HEK293 (cell line): ENCODE results near the gene CD93.

Source experiments
- CTCF ChIA-PET: fragments of 350-600 bp; formaldehyde crosslinking; extraction: SDS; loops from one replicate; lab custom pipeline; 2021; ENCODE audit warnings: antibody characterized with exemption; lab: Yijun Ruan, JAX
- POLR2A ChIA-PET: fragments of 300-600 bp; formaldehyde crosslinking; extraction: SDS; loops from one replicate; lab custom pipeline; 2020; ENCODE audit warnings: antibody characterized with exemption, inconsistent platforms; lab: Yijun Ruan, JAX
- H3K27ac ChIP-seq: fragments of 200-500 bp; sonication (Bioruptor generic); 2 replicates; pipeline ENCODE4 v1.5.1; 2014; ENCODE audit warnings: low read depth, low read length, control low read depth, inconsistent platforms; ENCODE audit errors: extremely low read depth
- H3K36me3 ChIP-seq, 2 experiments: fragments of 200-500 bp in 1 of 2; sonication (Bioruptor generic) in 1 of 2; 1 replicate in 1 of 2; 2 replicates in 1 of 2; pipeline ENCODE4 v1.5.1; 2014 to 2017; ENCODE audit warnings: inconsistent platforms in 2 of 2, low read length in 2 of 2; ENCODE audit not compliant: control insufficient read depth in 2 of 2, insufficient read depth in 1 of 2
- H3K4me1 ChIP-seq: fragments of 200-500 bp; sonication (Bioruptor generic); 2 replicates; pipeline ENCODE4 v1.5.1; 2014; ENCODE audit warnings: mild to moderate bottlenecking, low read length, inconsistent platforms; ENCODE audit not compliant: control insufficient read depth, insufficient read depth
- H3K4me3 ChIP-seq: 2 replicates; pipeline ENCODE4 v1.5.1; 2011; ENCODE audit warnings: low read depth, mild to moderate bottlenecking, control low read depth, low read length, moderate library complexity
- H3K9me3 ChIP-seq: fragments of 200-500 bp; sonication (Bioruptor generic); 2 replicates; pipeline ENCODE4 v1.5.1; 2014; ENCODE audit warnings: low read depth, low read length, inconsistent platforms; ENCODE audit not compliant: control insufficient read depth, insufficient read depth
- FEZF1 ChIP-seq: fragments of 450-650 bp; formaldehyde crosslinking; IDR thresholded peaks from 2 replicates; pipeline ENCODE4 v1.5.1; 2016; ENCODE audit warnings: missing biosample characterization, missing genetic modification characterization
- GLIS1 ChIP-seq: fragments of 450-650 bp; formaldehyde crosslinking; IDR thresholded peaks from 2 replicates; pipeline ENCODE4 v1.5.1; 2016; ENCODE audit warnings: missing biosample characterization, missing genetic modification characterization
- KLF16 ChIP-seq: fragments of 450-650 bp; formaldehyde crosslinking; IDR thresholded peaks from 2 replicates; pipeline ENCODE4 v1.5.1; 2017; ENCODE audit warnings: missing biosample characterization, missing genetic modification characterization
- KLF8 ChIP-seq: fragments of 450-650 bp; formaldehyde crosslinking; IDR thresholded peaks from 2 replicates; pipeline ENCODE4 v1.5.1; 2016; ENCODE audit warnings: missing biosample characterization, missing genetic modification characterization
- MYNN ChIP-seq: fragments of 450-650 bp; formaldehyde crosslinking; IDR thresholded peaks from 2 replicates; pipeline ENCODE4 v1.5.1; 2016; ENCODE audit warnings: missing biosample characterization, missing genetic modification characterization, borderline replicate concordance
- ZBTB20 ChIP-seq: fragments of 450-650 bp; formaldehyde crosslinking; IDR thresholded peaks from 2 replicates; pipeline ENCODE4 v1.5.1; 2016; ENCODE audit warnings: missing biosample characterization, missing genetic modification characterization
- ZBTB48 ChIP-seq: fragments of 450-650 bp; formaldehyde crosslinking; IDR thresholded peaks from 2 replicates; pipeline ENCODE4 v1.5.1; 2016; ENCODE audit warnings: missing biosample characterization, missing genetic modification characterization
- ZFHX2 ChIP-seq: fragments of 450-650 bp; formaldehyde crosslinking; conservative IDR thresholded peaks from 2 replicates; pipeline ENCODE4 v1.5.1; 2016; ENCODE audit warnings: missing biosample characterization, missing genetic modification characterization
- ZFP37 ChIP-seq: fragments of 450-650 bp; formaldehyde crosslinking; IDR thresholded peaks from 2 replicates; pipeline ENCODE4 v1.5.1; 2016; ENCODE audit warnings: missing biosample characterization, missing genetic modification characterization
- ZNF341 ChIP-seq: fragments of 450-650 bp; formaldehyde crosslinking; IDR thresholded peaks from 2 replicates; pipeline ENCODE4; 2016; ENCODE audit warnings: low read depth, missing biosample characterization, missing genetic modification characterization
- ZNF416 ChIP-seq: fragments of 450-650 bp; formaldehyde crosslinking; IDR thresholded peaks from 2 replicates; pipeline ENCODE4 v1.5.1; 2016; ENCODE audit warnings: missing biosample characterization, missing genetic modification characterization
- ZNF549 ChIP-seq: fragments of 450-650 bp; IDR thresholded peaks from 2 replicates; pipeline ENCODE4 v1.5.1; 2018; ENCODE audit warnings: missing biosample characterization, missing genetic modification characterization, mild to moderate bottlenecking, inconsistent platforms, moderate library complexity
- ZNF560 ChIP-seq: fragments of 450-650 bp; formaldehyde crosslinking; IDR thresholded peaks from 2 replicates; pipeline ENCODE4 v1.5.1; 2017; ENCODE audit warnings: missing biosample characterization, missing genetic modification characterization, borderline replicate concordance
- ZNF585B ChIP-seq: fragments of 450-650 bp; formaldehyde crosslinking; IDR thresholded peaks from 2 replicates; pipeline ENCODE4 v1.5.1; 2016; ENCODE audit warnings: missing biosample characterization, missing genetic modification characterization
- ZNF660 ChIP-seq: fragments of 450-650 bp; IDR thresholded peaks from 2 replicates; pipeline ENCODE4 v1.5.1; 2018; ENCODE audit warnings: missing biosample characterization, mild to moderate bottlenecking, missing genetic modification characterization
- ZNF843 ChIP-seq: fragments of 450-650 bp; formaldehyde crosslinking; IDR thresholded peaks from 2 replicates; pipeline ENCODE4 v1.5.1; 2016; ENCODE audit warnings: missing biosample characterization, missing genetic modification characterization
- ZSCAN30 ChIP-seq: fragments of 450-650 bp; IDR thresholded peaks from 2 replicates; pipeline ENCODE4 v1.5.1; 2018; ENCODE audit warnings: missing biosample characterization, mild to moderate bottlenecking, missing genetic modification characterization, moderate library complexity
- TF ChIP-seq, protein P1 (sequence below): fragments of 450-650 bp; formaldehyde crosslinking; IDR thresholded peaks from 2 replicates; pipeline ENCODE4 v1.5.1; 2016; ENCODE audit warnings: missing biosample characterization, missing genetic modification characterization, borderline replicate concordance
- TF ChIP-seq, protein P2 (sequence below): fragments of 450-650 bp; formaldehyde crosslinking; IDR thresholded peaks from 2 replicates; pipeline ENCODE4 v1.5.1; 2016; ENCODE audit warnings: missing biosample characterization, missing genetic modification characterization
- TF ChIP-seq, protein P3 (sequence below): fragments of 450-650 bp; formaldehyde crosslinking; IDR thresholded peaks from 2 replicates; pipeline ENCODE4 v1.5.1; 2017; ENCODE audit warnings: missing biosample characterization, mild to moderate bottlenecking, missing genetic modification characterization, moderate library complexity
- TF ChIP-seq, protein P4 (sequence below): fragments of 450-650 bp; formaldehyde crosslinking; optimal IDR thresholded peaks from 2 replicates; pipeline ENCODE3; 2016; ENCODE audit warnings: missing biosample characterization, mild to moderate bottlenecking, missing genetic modification characterization
- TF ChIP-seq, protein P5 (sequence below): fragments of 450-650 bp; formaldehyde crosslinking; IDR thresholded peaks from 2 replicates; pipeline ENCODE4 v1.5.1; 2016; ENCODE audit warnings: missing biosample characterization, missing genetic modification characterization
- TF ChIP-seq, protein P6 (sequence below): fragments of 450-650 bp; formaldehyde crosslinking; conservative IDR thresholded peaks from 2 replicates; pipeline ENCODE4 v1.5.1; 2016; ENCODE audit warnings: low read depth, missing biosample characterization, missing genetic modification characterization

Gene CD93

DNA sequence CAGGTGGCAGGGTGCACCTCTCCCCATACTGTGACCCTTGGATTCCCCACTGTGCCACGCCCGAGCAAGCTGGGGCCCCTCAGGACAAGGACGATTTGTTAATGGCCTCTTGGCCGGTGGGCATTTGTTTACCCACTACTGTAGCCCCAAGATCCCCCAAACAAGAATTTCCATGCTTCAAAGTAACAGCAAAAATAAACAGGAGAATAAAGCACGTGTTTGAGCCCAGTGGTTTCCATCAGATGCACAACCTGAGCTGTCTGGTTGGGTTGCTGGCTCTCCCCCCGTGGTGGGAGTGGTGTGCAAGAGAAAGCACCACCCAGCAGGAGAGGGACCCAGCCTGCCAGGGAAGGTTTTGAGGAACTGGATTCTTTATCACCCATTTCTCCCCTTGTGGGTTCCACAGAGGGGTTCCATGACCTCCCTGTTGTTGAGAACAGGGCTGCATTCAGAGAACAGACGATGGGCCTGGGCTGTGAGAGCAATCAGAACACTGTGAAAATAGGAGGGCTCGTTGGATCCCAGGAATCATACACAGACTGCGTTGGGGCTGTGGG lies 4.8 kb downstream of the CD93 start (continued):
- TF ChIP-seq MYNN (tag by site-specific recombination) = no peak
- TF ChIP-seq, protein P1, sequence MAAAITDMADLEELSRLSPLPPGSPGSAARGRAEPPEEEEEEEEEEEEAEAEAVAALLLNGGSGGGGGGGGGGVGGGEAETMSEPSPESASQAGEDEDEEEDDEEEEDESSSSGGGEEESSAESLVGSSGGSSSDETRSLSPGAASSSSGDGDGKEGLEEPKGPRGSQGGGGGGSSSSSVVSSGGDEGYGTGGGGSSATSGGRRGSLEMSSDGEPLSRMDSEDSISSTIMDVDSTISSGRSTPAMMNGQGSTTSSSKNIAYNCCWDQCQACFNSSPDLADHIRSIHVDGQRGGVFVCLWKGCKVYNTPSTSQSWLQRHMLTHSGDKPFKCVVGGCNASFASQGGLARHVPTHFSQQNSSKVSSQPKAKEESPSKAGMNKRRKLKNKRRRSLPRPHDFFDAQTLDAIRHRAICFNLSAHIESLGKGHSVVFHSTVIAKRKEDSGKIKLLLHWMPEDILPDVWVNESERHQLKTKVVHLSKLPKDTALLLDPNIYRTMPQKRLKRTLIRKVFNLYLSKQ (tag by site-specific recombination) = no peak
- TF ChIP-seq, protein P2, sequence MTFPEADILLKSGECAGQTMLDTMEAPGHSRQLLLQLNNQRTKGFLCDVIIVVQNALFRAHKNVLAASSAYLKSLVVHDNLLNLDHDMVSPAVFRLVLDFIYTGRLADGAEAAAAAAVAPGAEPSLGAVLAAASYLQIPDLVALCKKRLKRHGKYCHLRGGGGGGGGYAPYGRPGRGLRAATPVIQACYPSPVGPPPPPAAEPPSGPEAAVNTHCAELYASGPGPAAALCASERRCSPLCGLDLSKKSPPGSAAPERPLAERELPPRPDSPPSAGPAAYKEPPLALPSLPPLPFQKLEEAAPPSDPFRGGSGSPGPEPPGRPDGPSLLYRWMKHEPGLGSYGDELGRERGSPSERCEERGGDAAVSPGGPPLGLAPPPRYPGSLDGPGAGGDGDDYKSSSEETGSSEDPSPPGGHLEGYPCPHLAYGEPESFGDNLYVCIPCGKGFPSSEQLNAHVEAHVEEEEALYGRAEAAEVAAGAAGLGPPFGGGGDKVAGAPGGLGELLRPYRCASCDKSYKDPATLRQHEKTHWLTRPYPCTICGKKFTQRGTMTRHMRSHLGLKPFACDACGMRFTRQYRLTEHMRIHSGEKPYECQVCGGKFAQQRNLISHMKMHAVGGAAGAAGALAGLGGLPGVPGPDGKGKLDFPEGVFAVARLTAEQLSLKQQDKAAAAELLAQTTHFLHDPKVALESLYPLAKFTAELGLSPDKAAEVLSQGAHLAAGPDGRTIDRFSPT = no peak
- no peak for TF ChIP-seq FEZF1 (tag by site-specific recombination)

DNA sequence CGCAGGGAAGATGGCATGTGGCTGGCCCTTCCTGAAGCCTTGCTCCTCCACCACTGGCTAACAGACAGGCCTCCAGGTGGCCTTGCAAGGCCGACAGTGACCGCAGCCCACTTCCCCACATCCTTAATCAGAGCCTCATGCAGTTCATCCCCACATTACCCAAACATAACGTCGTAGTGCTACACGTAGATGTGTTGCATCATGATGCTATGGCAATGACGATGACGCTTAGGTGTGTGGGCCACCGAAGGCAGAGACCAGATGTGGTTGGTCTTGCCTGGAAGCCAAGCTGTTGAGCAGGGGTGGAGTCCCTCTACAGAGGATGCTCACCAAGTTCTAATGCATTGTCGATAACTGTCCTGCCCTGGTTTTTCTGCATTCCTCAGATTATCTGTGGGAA lies 5.6 kb downstream of the CD93 start:
- H3K27ac ChIP-seq = no peak overlapping the region
- no peak for TF ChIP-seq KLF16 (tag by site-specific recombination)
- TF ChIP-seq ZSCAN30 (tag by site-specific recombination) = no peak
- TF ChIP-seq, protein P3, sequence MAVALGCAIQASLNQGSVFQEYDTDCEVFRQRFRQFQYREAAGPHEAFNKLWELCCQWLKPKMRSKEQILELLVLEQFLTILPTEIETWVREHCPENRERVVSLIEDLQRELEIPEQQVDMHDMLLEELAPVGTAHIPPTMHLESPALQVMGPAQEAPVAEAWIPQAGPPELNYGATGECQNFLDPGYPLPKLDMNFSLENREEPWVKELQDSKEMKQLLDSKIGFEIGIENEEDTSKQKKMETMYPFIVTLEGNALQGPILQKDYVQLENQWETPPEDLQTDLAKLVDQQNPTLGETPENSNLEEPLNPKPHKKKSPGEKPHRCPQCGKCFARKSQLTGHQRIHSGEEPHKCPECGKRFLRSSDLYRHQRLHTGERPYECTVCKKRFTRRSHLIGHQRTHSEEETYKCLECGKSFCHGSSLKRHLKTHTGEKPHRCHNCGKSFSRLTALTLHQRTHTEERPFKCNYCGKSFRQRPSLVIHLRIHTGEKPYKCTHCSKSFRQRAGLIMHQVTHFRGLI = no peak
- TF ChIP-seq GLIS1 (tag by site-specific recombination) = no peak
- TF ChIP-seq KLF8 (tag by site-specific recombination) = no peak
- no peak for TF ChIP-seq ZNF560 (tag by site-specific recombination)
- TF ChIP-seq, protein P4, sequence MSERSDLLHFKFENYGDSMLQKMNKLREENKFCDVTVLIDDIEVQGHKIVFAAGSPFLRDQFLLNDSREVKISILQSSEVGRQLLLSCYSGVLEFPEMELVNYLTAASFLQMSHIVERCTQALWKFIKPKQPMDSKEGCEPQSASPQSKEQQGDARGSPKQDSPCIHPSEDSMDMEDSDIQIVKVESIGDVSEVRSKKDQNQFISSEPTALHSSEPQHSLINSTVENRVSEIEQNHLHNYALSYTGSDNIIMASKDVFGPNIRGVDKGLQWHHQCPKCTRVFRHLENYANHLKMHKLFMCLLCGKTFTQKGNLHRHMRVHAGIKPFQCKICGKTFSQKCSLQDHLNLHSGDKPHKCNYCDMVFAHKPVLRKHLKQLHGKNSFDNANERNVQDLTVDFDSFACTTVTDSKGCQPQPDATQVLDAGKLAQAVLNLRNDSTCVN (tag by site-specific recombination) = no peak
- no peak for TF ChIP-seq ZNF341 (tag by site-specific recombination)
- TF ChIP-seq, protein P5, sequence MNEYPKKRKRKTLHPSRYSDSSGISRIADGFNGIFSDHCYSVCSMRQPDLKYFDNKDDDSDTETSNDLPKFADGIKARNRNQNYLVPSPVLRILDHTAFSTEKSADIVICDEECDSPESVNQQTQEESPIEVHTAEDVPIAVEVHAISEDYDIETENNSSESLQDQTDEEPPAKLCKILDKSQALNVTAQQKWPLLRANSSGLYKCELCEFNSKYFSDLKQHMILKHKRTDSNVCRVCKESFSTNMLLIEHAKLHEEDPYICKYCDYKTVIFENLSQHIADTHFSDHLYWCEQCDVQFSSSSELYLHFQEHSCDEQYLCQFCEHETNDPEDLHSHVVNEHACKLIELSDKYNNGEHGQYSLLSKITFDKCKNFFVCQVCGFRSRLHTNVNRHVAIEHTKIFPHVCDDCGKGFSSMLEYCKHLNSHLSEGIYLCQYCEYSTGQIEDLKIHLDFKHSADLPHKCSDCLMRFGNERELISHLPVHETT (tag by site-specific recombination) = no peak
- TF ChIP-seq ZNF843 = no peak
- no peak for TF ChIP-seq ZNF660
- TF ChIP-seq, all 188 proteins: peak for 0
- POLR2A ChIA-PET = no interaction called here
- CTCF ChIA-PET = no interaction called here
- Histone ChIP-seq H3K36me3 (no peaks in the 10 kb centered on the region), H3K9me3 (no peaks in the 10 kb centered on the region), H3K4me1 (no peaks in the 10 kb centered on the region), H3K4me3 (no peak overlapping the region)

DNA sequence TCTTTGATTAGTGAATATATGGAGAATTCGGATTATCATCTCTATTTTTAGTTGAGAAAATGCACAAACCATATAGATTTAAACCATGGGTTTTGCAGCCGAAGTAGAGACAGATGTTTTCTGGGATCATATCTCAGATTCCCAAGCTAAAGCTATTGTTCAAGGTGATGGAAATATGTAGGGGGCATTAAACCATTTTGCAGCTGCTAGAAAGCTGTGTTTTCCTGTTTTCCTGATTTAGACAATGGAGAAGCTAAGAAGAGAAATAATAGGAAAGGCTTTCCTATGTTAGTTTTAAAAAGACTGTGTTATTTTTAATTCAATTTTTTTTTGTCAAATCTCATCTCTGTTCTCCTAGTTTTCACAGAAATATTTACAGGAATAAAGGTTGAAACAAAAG lies 6.2 kb downstream of the CD93 start:
- Histone ChIP-seq H3K4me1 (no peaks in the 10 kb centered on the region), H3K27ac (no peak overlapping the region), H3K9me3 (no peaks in the 10 kb centered on the region), H3K36me3 (no peaks in the 10 kb centered on the region), H3K4me3 (no peak overlapping the region)
- CTCF ChIA-PET = interaction anchor here (0.8 to 1.3 kb wide), 6 partner anchors 10 to 155 kb away, joined by 3 to 7 read pairs (median 4); no protein-coding TSS in a partner anchor
- POLR2A ChIA-PET = no interaction called here
- TF ChIP-seq ZBTB20 (tag by site-specific recombination) = no peak
- TF ChIP-seq ZNF341 (tag by site-specific recombination) = no peak
- TF ChIP-seq ZFHX2 (tag by site-specific recombination) = no peak
- no peak for TF ChIP-seq ZNF549 (tag by site-specific recombination)
- TF ChIP-seq, protein P6, sequence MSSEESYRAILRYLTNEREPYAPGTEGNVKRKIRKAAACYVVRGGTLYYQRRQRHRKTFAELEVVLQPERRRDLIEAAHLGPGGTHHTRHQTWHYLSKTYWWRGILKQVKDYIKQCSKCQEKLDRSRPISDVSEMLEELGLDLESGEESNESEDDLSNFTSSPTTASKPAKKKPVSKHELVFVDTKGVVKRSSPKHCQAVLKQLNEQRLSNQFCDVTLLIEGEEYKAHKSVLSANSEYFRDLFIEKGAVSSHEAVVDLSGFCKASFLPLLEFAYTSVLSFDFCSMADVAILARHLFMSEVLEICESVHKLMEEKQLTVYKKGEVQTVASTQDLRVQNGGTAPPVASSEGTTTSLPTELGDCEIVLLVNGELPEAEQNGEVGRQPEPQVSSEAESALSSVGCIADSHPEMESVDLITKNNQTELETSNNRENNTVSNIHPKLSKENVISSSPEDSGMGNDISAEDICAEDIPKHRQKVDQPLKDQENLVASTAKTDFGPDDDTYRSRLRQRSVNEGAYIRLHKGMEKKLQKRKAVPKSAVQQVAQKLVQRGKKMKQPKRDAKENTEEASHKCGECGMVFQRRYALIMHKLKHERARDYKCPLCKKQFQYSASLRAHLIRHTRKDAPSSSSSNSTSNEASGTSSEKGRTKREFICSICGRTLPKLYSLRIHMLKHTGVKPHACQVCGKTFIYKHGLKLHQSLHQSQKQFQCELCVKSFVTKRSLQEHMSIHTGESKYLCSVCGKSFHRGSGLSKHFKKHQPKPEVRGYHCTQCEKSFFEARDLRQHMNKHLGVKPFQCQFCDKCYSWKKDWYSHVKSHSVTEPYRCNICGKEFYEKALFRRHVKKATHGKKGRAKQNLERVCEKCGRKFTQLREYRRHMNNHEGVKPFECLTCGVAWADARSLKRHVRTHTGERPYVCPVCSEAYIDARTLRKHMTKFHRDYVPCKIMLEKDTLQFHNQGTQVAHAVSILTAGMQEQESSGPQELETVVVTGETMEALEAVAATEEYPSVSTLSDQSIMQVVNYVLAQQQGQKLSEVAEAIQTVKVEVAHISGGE (tag by site-specific recombination) = no peak
- no peak for TF ChIP-seq ZBTB48
- no peak for TF ChIP-seq ZFP37 (tag by site-specific recombination)
- TF ChIP-seq ZNF416 (tag by site-specific recombination) = no peak
- no peak for TF ChIP-seq ZNF585B (tag by site-specific recombination)
